GM21381 (cell line): ENCODE results near the gene SIRPA.
A peak's percentile ranks its signal among the peaks of the same experiment; 100 is the strongest.
"Not testable (repeated sequence)": the region's sequence is repeated elsewhere in the genome, so short reads cannot be mapped to it uniquely, and the experiment has no call there.

ENCODE experiments used
- ATAC-seq: cut with Tn5 transposase; IDR thresholded peaks from one replicate; pipeline ENCODE4 v1.9.1; 2021; ENCODE audit warnings: mild to moderate bottlenecking, moderate library complexity; ENCODE audit not compliant: unreplicated experiment

Gene SIRPA

GRCh38 chr20:1904135-1904534 is 8.9 kb downstream of the SIRPA start:
- no peak for ATAC-seq

- ATAC-seq: no peak
Measured at GRCh38 chr20:1905009-1905408, 9.8 kb downstream of the SIRPA start.

DNA sequence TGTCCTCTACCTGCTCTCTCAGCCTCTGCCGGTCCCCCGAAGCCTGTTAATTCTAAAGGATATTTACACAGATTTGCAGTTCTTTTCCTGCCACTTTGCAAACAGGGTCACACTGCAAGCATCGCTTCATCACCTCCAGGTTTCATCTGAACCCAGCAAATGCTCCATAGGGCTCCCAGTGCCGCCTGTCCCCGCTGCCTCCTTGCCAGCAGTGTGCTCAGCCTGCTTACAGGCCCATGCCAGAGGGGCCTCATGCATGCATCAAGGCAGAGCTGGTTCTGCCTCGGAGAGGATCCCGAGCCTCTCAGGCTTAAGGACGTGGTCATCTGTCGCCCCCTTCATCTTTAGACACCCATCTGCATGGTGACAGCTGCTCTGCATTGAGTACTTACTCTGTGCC is 10.5 kb downstream of the SIRPA start:
- ATAC-seq: no peak

- ATAC-seq: no peak
Measured at GRCh38 chr20:1906361-1907051, 11.3 kb downstream of the SIRPA start.

- no peak for ATAC-seq
Measured at GRCh38 chr20:1907586-1907985, 12.4 kb downstream of the SIRPA start.

DNA sequence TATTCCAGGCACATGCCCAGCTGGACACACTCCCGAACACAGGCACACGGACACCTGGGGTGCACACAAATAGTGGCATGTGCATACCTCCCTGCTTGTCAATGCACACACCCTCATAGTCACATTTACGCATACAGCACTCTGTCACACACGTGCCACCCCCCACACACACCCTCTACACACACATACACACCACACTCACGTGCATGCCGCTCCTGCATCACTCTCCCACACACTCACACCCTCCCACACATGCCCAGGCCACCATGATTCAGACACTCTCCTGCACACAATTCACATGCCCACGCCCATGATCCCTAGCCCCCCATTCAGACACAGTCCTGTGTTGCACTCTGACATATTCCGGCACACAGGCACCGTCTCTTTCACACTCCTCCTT is 13.0 kb downstream of the SIRPA start:
- ATAC-seq: no peak

DNA sequence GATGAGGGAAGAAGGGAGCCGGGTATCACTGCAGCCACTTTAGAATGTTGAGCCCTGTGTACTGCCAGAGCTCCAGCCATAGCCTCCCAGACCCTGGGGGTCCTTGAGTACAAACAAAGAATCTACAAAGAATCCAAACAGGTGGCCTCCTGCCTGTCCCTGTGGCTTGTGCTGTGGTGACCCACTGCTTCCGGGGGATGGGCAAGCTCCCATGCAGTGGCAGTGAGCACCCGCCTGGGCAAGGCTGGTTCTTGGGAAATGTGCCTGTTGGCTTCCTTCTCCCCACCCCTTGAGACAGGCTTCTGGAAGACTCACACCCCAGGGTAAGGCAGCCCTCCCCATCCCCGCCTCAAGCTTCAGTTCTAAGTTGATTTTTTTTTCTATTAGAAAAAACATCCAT is 13.9 kb downstream of the SIRPA start:
- no peak for ATAC-seq

DNA sequence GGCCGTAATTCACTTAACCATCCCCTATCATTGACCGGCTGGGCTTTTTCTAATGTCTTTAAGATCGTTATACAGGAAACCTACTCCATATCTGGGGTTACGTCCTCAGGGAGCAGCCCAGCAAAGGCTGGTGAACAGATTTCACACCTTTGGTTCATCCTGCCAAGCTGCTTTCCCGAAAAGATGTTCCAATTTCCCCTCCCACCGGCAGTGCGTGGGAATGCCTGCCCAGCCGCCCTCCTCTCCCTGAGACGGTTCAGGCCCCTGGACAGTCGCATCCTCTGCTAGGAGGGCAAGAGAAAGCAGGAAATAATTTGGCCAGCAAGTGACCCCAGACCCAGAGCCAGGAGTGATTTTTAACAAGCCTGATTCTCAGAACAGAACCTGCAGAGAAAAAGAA is 16.3 kb downstream of the SIRPA start:
- ATAC-seq: no peak

DNA sequence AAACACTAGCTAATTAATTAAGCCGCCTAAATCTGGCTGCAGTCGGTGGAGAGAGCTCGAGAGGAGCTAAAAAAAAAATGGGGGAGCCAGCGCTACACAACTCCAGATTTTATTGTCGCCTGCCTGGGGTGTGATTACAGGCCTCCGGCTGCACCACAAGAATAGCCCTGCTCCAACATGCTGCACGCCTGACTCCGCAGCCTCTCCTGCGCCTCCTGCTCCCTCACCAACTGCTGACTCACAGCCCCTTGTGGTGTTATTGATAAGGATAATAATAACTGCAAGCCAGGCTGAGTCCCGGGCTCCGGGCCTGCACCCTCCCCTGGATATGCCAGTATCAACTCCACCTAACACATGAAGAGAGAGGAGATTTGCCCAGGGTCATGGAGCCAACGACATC is 16.8 kb downstream of the SIRPA start:
- no peak for ATAC-seq

- ATAC-seq: no peak
Measured at GRCh38 chr20:1912646-1913045, 17.4 kb downstream of the SIRPA start.

DNA sequence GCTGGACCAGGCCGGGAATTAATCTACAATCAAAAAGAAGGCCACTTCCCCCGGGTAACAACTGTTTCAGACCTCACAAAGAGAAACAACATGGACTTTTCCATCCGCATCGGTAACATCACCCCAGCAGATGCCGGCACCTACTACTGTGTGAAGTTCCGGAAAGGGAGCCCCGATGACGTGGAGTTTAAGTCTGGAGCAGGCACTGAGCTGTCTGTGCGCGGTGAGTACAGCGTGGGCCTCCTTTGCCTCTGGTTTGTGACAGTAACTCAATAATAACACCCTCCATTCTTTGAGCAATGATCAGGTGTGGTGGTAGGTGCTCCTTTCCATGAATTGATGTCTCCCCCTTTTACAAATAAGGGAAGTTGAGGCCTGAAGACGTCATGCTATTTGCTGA is 20.0 kb downstream of the SIRPA start:
- not testable (repeated sequence) for ATAC-seq

GRCh38 chr20:1915725-1916124 is 20.5 kb downstream of the SIRPA start:
- no peak for ATAC-seq

DNA sequence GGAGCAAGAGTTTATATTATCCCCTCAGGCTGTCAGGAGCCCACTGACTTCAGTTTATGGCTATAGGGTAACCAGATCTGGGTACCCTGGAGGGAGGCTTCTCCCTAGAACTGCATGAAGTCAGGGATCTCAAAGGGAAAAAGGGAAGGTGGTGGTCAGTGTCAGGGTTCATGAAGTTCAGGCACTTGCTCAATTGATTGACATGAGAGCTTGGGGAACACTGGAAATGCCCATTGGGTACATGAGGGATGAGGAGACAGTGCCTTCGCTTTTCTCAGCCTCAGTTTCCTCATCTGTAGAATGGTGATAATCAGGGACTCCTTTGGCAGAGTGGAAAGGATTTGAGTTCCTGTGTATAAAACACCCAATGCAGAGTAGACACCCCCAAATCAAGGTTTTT is 22.6 kb downstream of the SIRPA start:
- ATAC-seq: no peak

DNA sequence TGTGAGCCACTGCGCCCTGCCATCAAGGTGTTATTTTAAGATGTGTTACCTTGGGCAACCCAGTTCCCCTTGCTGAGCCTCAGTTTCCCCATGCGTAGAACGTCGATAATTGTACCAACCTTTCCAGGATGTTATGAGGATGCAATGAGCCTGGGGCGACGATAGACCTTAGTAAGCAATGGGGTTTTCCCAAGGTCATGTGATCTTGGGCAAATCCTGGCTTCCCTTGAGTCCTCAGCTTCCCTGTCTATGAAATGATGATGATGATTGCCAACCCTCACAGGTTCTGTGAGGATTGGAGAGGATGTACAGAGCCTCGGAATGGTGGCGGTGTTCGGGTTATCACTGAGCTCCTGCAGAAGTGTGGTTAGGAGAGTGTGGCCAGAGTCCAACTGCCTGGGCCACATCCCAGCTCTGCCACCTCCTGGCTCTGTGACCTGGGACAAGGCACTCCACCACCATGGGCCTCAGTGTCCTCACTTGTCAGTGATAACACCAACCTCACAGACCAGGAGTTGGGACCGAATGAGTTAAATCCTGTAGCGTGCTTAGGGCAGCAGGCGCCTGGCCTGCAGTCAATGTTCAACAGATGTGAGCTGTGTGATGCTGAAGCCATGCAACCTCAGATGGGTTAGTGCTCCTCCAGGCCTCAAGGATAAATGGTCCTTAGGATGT is 23.4 kb downstream of the SIRPA start:
- no peak for ATAC-seq

DNA sequence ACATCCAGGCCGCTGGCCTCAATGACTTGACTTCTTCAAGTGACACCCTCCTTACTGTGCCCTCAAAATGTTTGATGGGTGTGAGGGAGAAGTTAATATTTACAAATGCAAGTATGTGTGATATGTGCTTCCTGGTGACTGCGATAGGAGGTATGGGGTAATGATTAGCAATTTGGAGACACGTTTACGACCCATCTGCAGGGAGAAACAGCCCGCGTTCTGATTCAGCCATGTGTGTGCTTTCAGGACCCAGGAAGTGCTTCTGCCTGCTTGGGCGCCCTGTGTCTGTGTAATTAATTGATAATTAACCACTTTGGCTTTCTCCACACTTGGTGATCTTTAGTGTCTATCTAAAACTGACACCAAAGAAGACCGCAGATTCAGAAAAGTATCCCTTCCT is 25.0 kb downstream of the SIRPA start:
- peak; percentile 51 for ATAC-seq

- no peak for ATAC-seq
Measured at GRCh38 chr20:1920826-1921225, 25.6 kb downstream of the SIRPA start.

GRCh38 chr20:1921985-1922384 is 26.8 kb downstream of the SIRPA start:
- ATAC-seq: not testable (repeated sequence)

DNA sequence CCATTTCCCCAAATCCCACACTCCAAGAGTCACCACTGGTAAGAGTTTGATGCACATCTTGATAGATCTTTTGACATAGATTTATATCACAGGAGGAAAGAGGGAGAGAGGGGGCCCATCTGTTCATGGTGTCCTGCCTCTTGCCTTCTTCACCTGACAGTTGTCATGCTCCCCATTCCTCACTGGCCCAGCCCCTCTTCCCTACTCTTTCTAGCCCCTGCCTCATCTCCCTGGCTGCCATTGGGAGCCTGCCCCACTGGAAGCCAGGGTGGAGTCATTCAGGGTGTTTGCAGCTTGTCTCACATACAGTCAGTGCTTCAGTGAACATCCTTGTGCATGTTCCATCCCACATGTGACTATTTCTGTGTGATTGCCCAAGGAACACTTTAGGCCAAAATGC is 27.6 kb downstream of the SIRPA start:
- ATAC-seq: no peak

- no peak for ATAC-seq
Measured at GRCh38 chr20:1924910-1925861, 30.0 kb downstream of the SIRPA start.

- no peak for ATAC-seq
Measured at GRCh38 chr20:1926237-1926636, 31.0 kb downstream of the SIRPA start.

GRCh38 chr20:1927217-1927616 is 32.0 kb downstream of the SIRPA start:
- no peak for ATAC-seq

- no peak for ATAC-seq
Measured at GRCh38 chr20:1928154-1928553, 32.9 kb downstream of the SIRPA start.
